K562 (cell line): ENCODE data around the gene RUVBL2. TPM values are rescaled to one million over a fixed set of nuclear protein-coding genes. Genes with fewer than 3 reads are reported as not detected.

Experiments
- POLR3A ChIP-seq: IDR thresholded peaks from 2 replicates; pipeline ENCODE4 v1.6.1; 2011; ENCODE audit warnings: borderline replicate concordance, mild to moderate bottlenecking, moderate library complexity; ENCODE audit not compliant: insufficient read length, insufficient read depth; ENCODE audit errors: extremely low read depth
- PTBP1 ChIP-seq: fragments of 200-400 bp; formaldehyde crosslinking; IDR thresholded peaks from 2 replicates; pipeline ENCODE4 v1.6.1; 2017; ENCODE audit warnings: low read depth, low read length
- ZNF174 ChIP-seq: fragments of 250-450 bp; sonication (Bioruptor Pico); IDR thresholded peaks from 2 replicates; pipeline ENCODE4 v1.4.0; 2020; ENCODE audit warnings: mild to moderate bottlenecking
- ZNF639 ChIP-seq, 2 experiments: fragments of 200-800 bp in 1 of 2; sonication (Bioruptor generic) in 1 of 2; sonication (generic) in 1 of 2; formaldehyde crosslinking in 1 of 2; IDR thresholded peaks in 1 of 2; conservative IDR thresholded peaks in 1 of 2; 2 replicates each; pipeline versions ENCODE4 v1.5.0 to v1.6.1; 2016 to 2020; ENCODE audit warnings: missing compliant biosample characterization in 1 of 2, missing genetic modification characterization in 1 of 2, missing genetic modification reagents in 1 of 2
- polyA plus RNA-seq, 8 experiments: library from polyadenylated mRNA; depleted of rRNA in 4 of 8; stranded (reverse) in 5 of 8; unstranded in 3 of 8; fragments of >200 nt; fragmentation: Nextera tagmentation in 2 of 8; fragmentation: Illumina TruSeq in 1 of 8; extraction: Ambion mirVana in 2 of 8; extraction: Trizol in 1 of 8; gene quantifications; 2 replicates each; pipeline versions ENCODE4 v1.2.1 to v1.2.3, GENCODE V29; 2011 to 2014; ENCODE audit warnings: inconsistent platforms in 1 of 8, missing spikeins in 1 of 8
- total RNA-seq, 7 experiments: library from RNA; depleted of rRNA in 6 of 7; stranded (reverse); fragments of >200 nt in 6 of 7; fragmentation: Illumina TruSeq in 2 of 7; extraction: Trizol in 2 of 7; gene quantifications; 2 replicates each; pipeline versions ENCODE4 v1.2.1 to v1.2.3, GENCODE V29; 2011 to 2021; ENCODE audit warnings: low replicate concordance in 1 of 7
- TF ChIP-seq, protein P1 (sequence below): fragments of 200-400 bp; formaldehyde crosslinking; IDR thresholded peaks from 2 replicates; pipeline ENCODE4 v1.6.1; 2017; ENCODE audit warnings: mild to moderate bottlenecking, low read depth, low read length, moderate library complexity
- TF ChIP-seq, protein P2 (sequence below): fragments of 250-450 bp; sonication (Bioruptor Pico); IDR thresholded peaks from 2 replicates; pipeline ENCODE4 v1.5.0; 2022; ENCODE audit warnings: mild to moderate bottlenecking

The RUVBL2 gene
- total and polyA plus RNA-seq, 9 of the 15 experiments (the other 6 are each of a cell fraction or from before 2014, with no cell fraction given), result 71.4 to 453 (median 237) TPM

DNA sequence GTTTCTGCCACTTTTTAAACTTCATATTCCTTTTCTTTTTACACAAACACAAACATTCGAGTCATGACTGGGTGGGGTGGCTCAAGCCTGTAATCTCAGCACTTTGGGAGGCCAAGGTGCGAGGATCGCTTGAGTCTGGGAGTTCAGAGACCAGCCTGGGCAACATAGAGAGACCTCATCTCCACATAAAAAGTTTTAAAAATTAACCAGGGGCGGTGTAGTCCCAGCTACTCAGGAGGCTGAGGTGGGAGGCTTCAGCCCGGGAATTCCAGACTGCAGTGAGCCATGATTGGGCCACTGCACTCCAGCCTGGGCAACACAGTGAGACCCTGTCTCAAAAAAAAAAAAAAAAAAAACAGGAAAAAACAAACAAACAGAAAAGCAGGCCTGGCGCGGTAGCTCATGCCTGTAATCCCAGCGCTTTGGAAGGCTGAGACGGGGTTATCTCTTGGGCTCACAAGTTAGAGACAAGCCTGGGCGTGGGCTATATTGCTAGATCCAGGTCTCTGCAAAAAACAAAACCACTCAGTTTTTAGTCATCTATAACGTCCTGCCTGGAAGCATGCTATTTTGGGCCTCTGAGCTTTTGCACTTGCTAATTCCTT is 39.6 kb upstream of the RUVBL2 start (continued):
- TF ChIP-seq, protein P1, sequence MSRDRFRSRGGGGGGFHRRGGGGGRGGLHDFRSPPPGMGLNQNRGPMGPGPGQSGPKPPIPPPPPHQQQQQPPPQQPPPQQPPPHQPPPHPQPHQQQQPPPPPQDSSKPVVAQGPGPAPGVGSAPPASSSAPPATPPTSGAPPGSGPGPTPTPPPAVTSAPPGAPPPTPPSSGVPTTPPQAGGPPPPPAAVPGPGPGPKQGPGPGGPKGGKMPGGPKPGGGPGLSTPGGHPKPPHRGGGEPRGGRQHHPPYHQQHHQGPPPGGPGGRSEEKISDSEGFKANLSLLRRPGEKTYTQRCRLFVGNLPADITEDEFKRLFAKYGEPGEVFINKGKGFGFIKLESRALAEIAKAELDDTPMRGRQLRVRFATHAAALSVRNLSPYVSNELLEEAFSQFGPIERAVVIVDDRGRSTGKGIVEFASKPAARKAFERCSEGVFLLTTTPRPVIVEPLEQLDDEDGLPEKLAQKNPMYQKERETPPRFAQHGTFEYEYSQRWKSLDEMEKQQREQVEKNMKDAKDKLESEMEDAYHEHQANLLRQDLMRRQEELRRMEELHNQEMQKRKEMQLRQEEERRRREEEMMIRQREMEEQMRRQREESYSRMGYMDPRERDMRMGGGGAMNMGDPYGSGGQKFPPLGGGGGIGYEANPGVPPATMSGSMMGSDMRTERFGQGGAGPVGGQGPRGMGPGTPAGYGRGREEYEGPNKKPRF, result no peak
- TF ChIP-seq POLR3A, result no peak
- TF ChIP-seq, protein P2, sequence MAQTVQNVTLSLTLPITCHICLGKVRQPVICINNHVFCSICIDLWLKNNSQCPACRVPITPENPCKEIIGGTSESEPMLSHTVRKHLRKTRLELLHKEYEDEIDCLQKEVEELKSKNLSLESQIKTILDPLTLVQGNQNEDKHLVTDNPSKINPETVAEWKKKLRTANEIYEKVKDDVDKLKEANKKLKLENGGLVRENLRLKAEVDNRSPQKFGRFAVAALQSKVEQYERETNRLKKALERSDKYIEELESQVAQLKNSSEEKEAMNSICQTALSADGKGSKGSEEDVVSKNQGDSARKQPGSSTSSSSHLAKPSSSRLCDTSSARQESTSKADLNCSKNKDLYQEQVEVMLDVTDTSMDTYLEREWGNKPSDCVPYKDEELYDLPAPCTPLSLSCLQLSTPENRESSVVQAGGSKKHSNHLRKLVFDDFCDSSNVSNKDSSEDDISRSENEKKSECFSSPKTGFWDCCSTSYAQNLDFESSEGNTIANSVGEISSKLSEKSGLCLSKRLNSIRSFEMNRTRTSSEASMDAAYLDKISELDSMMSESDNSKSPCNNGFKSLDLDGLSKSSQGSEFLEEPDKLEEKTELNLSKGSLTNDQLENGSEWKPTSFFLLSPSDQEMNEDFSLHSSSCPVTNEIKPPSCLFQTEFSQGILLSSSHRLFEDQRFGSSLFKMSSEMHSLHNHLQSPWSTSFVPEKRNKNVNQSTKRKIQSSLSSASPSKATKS (CRISPR knock-in tag), result no peak
- no peak for TF ChIP-seq ZNF174 (CRISPR knock-in tag)
- TF ChIP-seq PTBP1, result no peak
- TF ChIP-seq ZNF639 (CRISPR knock-in tag; conservative IDR thresholded peaks at IDR 0.05 in 1 of 2, IDR thresholded peaks at IDR 0.05 in 1 of 2), result no peak
